Measurements from ENCODE around the gene NEURL1B. TPM values are rescaled to one million over a fixed set of nuclear protein-coding genes. Genes with fewer than 3 reads are reported as not detected.

Gene NEURL1B
- total and polyA plus RNA-seq, 2 experiments from 2014 or later, result 0.65 to 5.8 TPM

- Histone ChIP-seq H3K4me2 (no peak overlapping the region), H3K9me2 (replicated peaks; ENCODE audit: insufficient read depth) (no peaks in the 10 kb centered on the region), H3K36me3 (replicated peaks; ENCODE audit: insufficient read depth, low read depth) (no peaks in the 10 kb centered on the region), H3K9me3 (ENCODE audit: low read depth) (no peaks in the 10 kb centered on the region), H3K27me3 (peaks cover 3% of the 10 kb centered on the region), H3K27ac (no peak overlapping the region), H3K4me3 (no peak overlapping the region), H2AFZ (no peak overlapping the region), H4K20me1 (ENCODE audit: insufficient read depth, poor library complexity, severe bottlenecking) (no peaks in the 10 kb centered on the region), H3K79me2 (no peaks in the 10 kb centered on the region), H3K4me1 (ENCODE audit: insufficient read depth) (peaks cover 4% of the 10 kb centered on the region)
- TF ChIP-seq CTCF (IDR thresholded peaks at IDR 0.05; ENCODE audit: poor library complexity), result no peak
- no peak for TF ChIP-seq EZH2phosphoT487 (IDR thresholded peaks at IDR 0.05; ENCODE audit: low read depth, severe bottlenecking, unreplicated experiment)
- no peak for TF ChIP-seq EZH2 (IDR thresholded peaks at IDR 0.05; ENCODE audit: borderline replicate concordance)
- DNase-seq (ENCODE audit: low spot score), result no peak
- 92% methylated on average over 5 of the region's 5 CpGs for WGBS (ENCODE audit: low lambda C conversion rate, missing lambda C conversion rate)
Measured at GRCh38 chr5:172725785-172726184, 84.7 kb downstream of the NEURL1B start.

GRCh38 chr5:172726966-172727365, 85.9 kb downstream of the NEURL1B start:
- Histone ChIP-seq H3K9me2 (replicated peaks; ENCODE audit: insufficient read depth) (no peaks in the 10 kb centered on the region), H3K27me3 (peaks cover 3% of the 10 kb centered on the region), H4K20me1 (ENCODE audit: insufficient read depth, poor library complexity, severe bottlenecking) (no peaks in the 10 kb centered on the region), H3K9me3 (ENCODE audit: low read depth) (no peaks in the 10 kb centered on the region), H3K79me2 (no peaks in the 10 kb centered on the region), H3K36me3 (replicated peaks; ENCODE audit: insufficient read depth, low read depth) (no peaks in the 10 kb centered on the region), H3K4me3 (no peak overlapping the region), H3K4me1 (ENCODE audit: insufficient read depth) (peaks cover 4% of the 10 kb centered on the region), H3K4me2 (no peak overlapping the region), H3K27ac (no peak overlapping the region), H2AFZ (no peak overlapping the region)
- DNase-seq (ENCODE audit: low spot score), result no peak
- TF ChIP-seq CTCF (IDR thresholded peaks at IDR 0.05; ENCODE audit: poor library complexity) (no peak), EZH2 (IDR thresholded peaks at IDR 0.05; ENCODE audit: borderline replicate concordance) (no peak), EZH2phosphoT487 (IDR thresholded peaks at IDR 0.05; ENCODE audit: low read depth, severe bottlenecking, unreplicated experiment) (no peak)
- WGBS (ENCODE audit: low lambda C conversion rate, missing lambda C conversion rate), result 88% methylated on average over 10 of the region's 11 CpGs

- Histone ChIP-seq H3K27me3 (peaks cover 3% of the 10 kb centered on the region), H3K79me2 (no peaks in the 10 kb centered on the region), H4K20me1 (ENCODE audit: insufficient read depth, poor library complexity, severe bottlenecking) (no peaks in the 10 kb centered on the region), H3K36me3 (replicated peaks; ENCODE audit: insufficient read depth, low read depth) (no peaks in the 10 kb centered on the region), H3K4me2 (no peak overlapping the region), H3K4me3 (no peak overlapping the region), H3K9me2 (replicated peaks; ENCODE audit: insufficient read depth) (no peaks in the 10 kb centered on the region), H3K9me3 (ENCODE audit: low read depth) (no peaks in the 10 kb centered on the region), H2AFZ (no peak overlapping the region), H3K4me1 (ENCODE audit: insufficient read depth) (no peaks in the 10 kb centered on the region), H3K27ac (no peak overlapping the region)
- TF ChIP-seq EZH2 (IDR thresholded peaks at IDR 0.05; ENCODE audit: borderline replicate concordance) (no peak), CTCF (IDR thresholded peaks at IDR 0.05; ENCODE audit: poor library complexity) (no peak), EZH2phosphoT487 (IDR thresholded peaks at IDR 0.05; ENCODE audit: low read depth, severe bottlenecking, unreplicated experiment) (no peak)
- DNase-seq (ENCODE audit: low spot score), result no peak
- WGBS (ENCODE audit: low lambda C conversion rate, missing lambda C conversion rate), result 70% methylated on average over 7 of the region's 7 CpGs
Measured at GRCh38 chr5:172727551-172727950, 86.5 kb downstream of the NEURL1B start.

Data from hepatocyte (in vitro differentiated cells).